Amygdala (tissue), 56 donors: ENCODE data around the gene RDH16.
"Not testable (repeated sequence)": the region's sequence is repeated elsewhere in the genome, so short reads cannot be mapped to it uniquely, and the experiment has no call there.

Source experiments
- DNase-seq, 56 donors: peaks; one replicate each; lab custom pipeline; 2025; lab: John Stamatoyannopoulos, UW

Gene RDH16

DNA sequence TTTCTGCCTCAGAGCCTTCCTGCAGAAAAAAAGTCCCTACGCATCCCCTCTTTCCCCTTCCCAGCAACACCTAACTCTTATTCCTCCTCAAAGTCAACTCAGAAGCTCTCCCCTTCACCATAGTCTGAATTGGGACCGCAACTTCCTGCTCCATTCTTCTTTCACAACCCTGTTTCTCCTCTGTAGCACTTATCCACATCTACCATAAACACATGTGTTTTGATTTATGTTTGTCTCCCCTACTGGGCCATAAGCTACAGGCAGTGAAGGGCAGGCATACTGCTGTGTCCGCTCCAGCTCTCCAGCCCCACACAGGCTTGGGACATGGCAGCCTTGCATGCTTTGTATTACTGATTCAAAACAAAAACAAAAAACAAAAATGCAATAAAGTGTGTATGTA is 29.1 kb downstream of the RDH16 start:
- no peak for DNase-seq

DNA sequence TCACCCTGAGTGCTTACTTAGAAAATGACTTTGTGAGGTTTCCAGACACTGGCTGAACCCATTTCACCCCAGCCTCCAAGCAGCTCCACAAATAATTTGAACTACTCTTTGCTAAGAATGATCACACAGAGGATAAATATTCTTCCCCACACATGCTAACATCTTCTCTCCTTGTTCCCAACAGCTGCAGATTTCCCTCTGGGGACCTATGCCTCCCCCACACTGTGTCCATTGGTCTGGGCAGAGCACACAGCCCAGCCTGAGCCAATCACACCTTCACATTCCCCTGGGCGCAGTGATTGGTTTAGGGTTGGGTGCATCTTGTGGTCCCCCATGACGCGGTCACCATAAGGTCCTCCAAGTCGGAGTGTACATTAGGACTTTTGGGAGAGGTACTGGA is 30.1 kb downstream of the RDH16 start:
- no peak for DNase-seq

DNA sequence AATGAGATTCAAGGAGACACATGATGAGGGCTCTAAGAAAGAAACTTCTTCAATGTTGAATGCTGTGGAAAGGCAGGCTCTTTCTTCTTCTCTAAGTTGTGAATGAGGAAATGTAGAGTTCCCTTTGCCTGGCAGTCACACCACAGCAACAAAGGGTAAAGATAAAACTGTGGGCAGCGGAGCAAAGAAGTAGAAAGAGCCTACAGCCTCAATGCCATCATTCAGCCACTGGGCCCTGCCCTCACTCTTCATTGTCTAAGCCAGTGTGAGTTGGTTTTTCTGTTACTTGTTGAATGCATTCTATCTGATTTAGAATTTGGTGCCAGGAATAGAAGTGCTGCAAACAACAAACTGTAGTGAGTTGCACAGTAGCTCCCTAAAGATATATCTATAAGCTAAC is 35.4 kb downstream of the RDH16 start:
- DNase-seq, result peak in 1 of 56 donors; percentile 2

DNA sequence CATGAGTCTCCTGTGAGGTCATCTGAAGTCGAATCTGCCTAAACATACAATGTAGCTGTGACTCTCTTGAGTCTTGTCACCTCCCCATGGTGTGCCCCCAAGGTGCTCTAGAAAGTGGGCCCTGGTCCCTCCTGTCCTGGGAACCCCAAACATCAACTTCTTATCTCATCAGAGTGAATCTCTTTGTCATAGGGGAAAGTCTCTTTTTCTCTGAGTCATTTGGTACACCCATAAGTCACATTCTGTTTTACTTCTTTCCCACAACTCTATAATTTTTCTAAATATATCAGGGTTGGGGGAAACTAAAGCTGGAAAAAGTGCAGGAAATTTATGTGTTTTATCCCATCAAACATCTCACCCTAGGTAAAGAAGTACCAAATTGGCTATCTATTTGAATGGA is 36.1 kb downstream of the RDH16 start:
- DNase-seq, result no peak

DNA sequence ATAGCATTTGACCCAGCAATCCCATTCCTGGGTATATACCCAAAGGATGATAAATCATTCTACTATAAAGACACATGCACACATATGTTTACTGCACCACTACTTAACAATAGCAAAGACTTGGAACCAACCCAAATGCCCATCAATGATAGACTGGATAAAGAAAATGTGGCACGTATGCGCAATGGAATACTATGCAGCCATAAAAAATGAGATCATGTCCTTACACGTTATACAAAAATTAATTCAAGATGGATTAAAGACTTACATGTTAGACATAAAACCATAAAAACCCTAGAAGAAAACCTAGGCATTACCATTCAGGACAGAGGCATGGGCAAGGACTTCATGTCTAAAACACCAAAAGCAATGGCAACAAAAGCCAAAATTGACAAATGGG is 39.3 kb downstream of the RDH16 start:
- not testable (repeated sequence) for DNase-seq

DNA sequence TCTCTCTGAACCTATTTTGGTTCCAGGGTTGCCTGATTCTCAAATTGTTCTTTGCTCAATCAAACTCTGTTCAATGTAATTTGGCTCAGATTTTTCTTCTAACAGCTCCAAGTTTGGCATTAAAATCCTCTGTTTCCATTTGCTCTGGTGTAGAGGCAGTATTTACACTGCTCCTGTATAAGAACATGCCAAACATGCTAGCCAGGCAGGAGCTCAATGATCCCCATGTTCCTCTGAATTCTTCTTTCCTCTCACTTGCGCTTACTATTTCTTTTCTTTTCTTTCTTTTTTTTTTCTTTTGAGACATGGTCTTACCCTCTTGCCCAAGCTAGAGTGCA is 40.4 kb downstream of the RDH16 start:
- DNase-seq, result no peak

DNA sequence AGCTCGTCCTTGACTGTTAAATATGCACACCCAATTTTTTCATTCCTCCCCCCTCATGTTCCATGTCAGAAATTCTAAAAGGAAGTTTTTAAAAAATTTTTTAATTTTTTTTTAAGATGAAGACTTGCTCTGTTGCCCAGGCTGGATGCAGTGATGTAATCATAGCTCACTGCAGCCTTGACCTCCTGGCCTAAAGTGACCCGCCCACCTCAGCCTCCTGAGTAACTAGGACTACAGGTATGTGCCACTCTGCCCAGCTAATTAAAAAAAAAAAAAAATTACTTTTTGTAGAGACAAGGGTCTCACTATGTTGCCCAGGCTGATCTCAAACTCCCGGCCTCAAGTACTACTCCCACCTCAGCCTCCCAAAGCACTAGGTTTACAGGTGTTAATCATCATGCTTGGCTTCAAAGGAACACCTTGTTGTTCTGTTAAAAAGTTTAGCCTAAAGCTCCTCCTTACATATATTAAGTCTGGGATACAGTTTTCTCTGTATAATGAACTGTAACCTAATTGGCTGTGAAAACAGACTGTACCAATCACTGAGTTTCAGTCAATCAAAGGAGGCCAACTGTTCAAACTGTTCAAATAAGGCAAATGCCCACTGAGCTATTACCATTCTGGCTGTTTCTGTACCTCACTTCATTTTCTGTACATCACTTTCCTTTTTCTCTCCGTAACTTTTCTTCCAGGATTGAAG is 41.0 kb downstream of the RDH16 start:
- DNase-seq, result no peak

DNA sequence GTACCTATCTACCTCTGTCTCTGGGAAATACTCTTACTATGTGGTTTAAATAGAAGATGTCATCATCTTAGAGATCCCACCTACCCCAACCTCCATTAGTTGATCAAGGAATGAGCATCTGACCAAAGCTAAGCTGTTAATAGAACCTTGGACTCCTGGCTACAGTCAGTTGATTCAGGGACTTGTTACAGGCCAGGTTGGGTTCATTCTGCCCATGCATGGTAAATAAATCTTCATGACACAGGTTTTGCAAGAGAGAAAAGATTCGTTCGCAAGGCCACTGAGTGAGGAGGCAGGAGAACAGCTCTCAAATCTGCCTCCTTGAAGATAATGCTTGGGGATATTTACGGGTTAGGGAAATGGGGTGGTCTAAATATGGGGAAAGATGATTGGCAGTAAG is 42.7 kb downstream of the RDH16 start:
- DNase-seq, result no peak

DNA sequence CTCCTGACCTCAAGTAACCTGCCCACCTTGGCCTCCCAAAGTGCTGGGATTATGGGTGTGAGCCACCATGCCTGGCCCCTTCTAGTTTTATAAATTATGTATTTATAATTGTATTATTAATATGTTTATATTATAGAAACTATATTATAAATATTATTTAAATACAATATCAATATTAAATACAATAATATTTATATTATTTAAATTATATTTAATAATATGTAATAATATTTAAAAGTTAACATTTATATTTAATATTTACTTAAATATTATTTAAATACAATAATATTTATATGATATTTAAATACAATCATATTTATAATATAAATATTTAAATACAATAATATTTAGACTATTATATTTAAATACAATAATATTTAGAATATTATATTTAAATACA is 43.2 kb downstream of the RDH16 start:
- DNase-seq, result no peak

DNA sequence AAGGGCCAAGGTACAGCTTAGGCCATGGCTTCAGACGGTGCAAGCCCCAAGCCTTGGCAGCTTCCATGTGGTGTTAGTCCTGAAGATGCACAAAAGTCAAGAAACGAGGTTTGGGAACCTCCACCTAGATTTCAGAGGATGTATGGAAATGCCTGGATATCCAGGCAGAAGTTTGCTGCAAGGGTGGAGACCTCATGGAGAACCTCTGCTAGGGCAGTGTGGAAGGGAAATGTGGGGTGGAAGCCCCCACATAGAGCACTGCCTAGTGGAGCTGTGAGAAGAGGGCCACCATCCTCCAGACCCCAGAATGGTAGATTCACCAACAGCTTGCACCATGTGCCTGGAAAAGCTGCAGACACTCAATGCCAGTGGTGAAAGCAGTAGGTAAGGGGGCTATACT is 48.0 kb downstream of the RDH16 start:
- not testable (repeated sequence) for DNase-seq

DNA sequence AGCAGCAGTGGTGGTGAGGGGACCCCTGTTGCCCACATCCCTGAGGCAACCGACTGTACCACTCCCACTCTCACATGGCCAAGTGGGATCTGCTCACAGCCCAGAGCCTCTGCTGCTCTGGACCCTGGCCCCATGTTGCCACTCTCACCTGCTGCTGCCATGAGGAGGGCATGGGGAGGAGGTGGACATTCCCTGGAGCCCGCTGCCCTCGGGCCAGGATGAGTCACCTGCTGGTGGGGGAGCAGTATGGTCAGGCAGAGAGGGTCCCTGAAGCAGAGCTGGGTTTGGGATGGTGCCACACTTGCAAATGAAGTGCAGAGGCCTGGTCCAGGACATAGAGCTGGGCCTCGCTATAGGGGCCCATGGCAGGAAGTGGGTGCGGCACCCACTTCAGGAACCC is 49.3 kb downstream of the RDH16 start:
- no peak for DNase-seq

DNA sequence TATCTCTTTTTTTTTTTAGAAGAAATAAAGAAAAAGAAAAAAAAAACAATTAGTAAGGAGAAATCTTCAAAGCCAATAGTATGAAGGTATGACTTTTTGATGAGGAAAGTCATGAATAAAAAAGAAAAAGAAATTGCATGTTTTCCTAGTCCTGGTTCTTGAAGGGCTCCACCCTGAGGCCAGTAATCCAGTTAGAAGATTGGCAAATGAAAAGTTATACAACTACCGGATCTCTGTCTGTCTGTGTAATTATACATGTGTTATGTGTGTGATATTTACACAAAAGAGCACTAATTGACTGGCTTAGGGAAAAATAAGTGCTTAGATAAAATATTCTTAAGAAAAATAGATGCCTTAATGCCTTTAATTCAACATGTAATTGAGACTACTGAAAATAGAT is 51.6 kb downstream of the RDH16 start:
- DNase-seq, result no peak

DNA sequence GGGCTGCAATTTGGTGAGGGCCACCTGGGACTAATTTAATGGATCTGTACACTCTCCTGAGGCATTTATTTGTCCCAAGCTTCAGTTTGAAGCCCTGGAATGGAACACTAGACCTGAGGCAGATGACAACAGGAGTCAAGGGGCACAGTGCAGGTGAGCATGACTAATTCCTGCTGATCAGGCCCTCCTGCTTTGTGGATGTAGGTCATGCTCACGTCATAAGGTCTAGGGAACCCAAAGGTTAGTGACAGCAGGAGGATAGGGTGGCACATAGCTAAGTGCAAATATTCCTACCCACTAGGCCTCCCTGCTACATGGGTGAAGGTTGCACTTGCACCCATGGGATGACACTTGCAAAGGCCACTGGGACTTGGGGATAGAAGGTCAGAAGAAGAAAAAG is 54.0 kb downstream of the RDH16 start:
- DNase-seq, result no peak
